ENCODE measurements around the gene DHPS.
"Not testable (repeated sequence)": the region's sequence is repeated elsewhere in the genome, so short reads cannot be mapped to it uniquely, and the experiment has no call there.

DHPS gene

DNA sequence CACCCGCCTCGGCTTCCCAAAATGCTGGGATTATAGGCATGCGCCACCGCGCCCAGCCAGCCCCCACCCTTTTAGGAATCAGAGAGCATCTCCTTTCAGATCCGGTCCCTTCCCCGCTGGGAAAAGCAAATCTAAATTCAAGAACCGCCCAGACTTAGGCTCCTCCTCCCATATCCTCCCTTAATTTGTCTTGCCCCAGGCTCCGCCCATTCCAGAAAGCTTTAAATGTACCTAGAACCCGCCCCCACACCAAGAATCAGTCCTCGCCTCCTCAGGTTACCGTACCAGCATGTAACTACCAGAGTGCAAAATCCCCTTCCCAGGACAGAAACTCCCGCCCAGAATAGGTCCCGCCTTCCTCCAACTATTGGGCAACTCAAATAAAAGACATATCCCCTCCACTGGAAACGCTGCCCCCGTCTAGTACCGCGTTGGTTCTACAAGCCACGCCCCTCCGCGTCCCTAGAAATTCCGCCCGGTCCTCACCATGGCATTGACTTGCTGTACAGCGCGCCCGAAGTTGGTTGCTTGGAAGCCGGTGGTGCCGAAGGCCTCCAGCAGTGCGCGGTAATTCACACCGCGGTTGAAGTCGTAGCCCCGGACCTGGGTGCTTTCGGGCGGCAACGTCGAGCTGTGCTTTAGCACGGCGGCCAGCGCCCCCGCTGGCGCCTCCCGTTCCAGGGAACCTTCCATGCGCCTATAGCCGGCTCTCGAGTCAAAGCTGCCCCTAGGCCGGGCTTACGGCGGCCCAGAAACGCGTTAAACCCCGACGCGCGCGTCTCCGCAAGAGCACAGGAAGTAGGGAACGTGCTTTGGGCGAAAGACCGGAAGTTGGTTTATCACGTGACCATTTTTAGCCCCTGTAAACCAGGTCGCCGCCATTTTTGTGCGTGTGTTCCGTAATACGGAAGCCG lies at the start of gene DHPS:
DHPS (minus strand) TSS at position 807 of the 914 bp plus-strand sequence; CDS start at position 693, 114 bp downstream.
- peak; percentile 96 for DNase-seq

DNA sequence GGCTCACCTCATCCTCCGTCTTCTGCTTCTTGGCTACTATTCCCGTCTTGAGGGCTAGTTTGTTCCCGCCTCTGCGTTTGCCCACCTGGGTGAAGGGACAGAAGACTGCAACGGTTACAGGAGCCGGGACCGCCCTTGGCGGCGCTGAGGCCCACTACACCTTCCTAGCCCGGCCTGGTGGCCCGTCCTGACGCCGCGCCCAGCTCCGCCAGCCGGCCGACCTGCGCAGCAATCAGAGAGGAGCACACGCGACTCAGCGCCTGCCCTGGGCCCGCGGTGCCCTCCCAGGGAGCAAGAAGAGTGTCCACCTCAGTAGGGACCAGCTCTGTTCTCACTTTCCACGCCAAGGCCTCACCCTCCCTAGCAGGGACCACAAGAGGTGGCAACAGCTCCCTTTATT lies 49.7 kb upstream of the DHPS start:
- DNase-seq = no peak

- DNase-seq = no peak
Measured at GRCh38 chr19:12730064-12730463, 48.4 kb upstream of the DHPS start.

DNA sequence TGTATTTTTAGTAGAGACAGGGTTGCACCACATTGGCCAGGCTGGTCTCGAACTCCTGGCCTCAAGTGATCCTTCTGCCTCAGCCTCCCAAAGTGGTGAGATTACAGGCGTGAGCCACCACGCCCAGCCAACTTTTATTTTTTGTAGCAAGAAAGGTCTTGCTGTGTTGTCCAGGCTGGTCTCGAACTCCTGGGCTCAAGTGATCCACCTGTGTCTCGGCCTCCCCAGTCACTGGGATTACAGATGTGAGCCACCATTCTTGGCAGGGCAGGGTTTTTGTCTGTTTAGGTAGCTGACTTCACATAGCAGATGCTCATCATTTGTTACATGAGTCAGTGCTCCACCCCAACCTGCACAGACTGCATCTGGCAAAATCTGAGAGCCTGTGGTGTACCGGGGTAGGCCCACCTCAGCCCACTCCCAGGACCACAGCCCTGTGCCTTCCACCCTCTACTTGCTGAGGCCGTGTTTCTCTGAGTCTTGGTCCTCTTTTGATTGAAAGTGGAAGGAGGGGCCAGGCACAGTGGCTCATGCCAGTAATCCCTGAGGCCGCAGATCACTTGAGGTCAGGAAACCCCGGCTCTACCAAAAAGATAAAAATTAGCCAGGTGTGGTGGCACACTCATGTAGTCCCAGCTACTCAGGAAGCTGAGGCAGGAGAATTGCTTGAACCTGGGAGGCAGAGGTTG lies 46.2 kb upstream of the DHPS start:
- no peak for DNase-seq

DNA sequence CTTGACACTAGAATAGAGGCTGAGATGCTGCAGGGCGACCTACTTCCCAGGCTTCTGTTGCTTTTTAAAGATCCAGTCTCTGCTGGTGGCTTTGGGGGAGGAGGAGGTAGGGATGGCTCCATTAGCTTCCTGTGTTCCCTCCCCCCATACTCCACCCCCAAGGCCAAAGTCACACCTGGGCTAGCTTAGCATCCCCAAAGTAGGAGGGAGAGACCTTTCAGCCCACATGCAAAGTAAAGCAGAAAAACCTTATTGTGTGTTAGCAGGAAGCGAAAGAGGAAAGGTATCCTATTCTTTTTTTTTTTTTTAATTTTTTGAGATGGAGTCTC lies 45.3 kb upstream of the DHPS start:
- no peak for DNase-seq

GRCh38 chr19:12725612-12726011 lies 43.9 kb upstream of the DHPS start:
- not testable (repeated sequence) for DNase-seq

GRCh38 chr19:12723641-12724426 lies 42.2 kb upstream of the DHPS start, which contains the start of gene TNPO2:
TSS of gene TNPO2 (minus strand) at chr19:12723932. CDS start at chr19:12720977, 2,955 bp downstream.
- peak; percentile 67 to 68 for DNase-seq

- peak in 1 of 2 donors; percentile 10 for DNase-seq
Measured at GRCh38 chr19:12723381-12723640, 41.6 kb upstream of the DHPS start.

DNA sequence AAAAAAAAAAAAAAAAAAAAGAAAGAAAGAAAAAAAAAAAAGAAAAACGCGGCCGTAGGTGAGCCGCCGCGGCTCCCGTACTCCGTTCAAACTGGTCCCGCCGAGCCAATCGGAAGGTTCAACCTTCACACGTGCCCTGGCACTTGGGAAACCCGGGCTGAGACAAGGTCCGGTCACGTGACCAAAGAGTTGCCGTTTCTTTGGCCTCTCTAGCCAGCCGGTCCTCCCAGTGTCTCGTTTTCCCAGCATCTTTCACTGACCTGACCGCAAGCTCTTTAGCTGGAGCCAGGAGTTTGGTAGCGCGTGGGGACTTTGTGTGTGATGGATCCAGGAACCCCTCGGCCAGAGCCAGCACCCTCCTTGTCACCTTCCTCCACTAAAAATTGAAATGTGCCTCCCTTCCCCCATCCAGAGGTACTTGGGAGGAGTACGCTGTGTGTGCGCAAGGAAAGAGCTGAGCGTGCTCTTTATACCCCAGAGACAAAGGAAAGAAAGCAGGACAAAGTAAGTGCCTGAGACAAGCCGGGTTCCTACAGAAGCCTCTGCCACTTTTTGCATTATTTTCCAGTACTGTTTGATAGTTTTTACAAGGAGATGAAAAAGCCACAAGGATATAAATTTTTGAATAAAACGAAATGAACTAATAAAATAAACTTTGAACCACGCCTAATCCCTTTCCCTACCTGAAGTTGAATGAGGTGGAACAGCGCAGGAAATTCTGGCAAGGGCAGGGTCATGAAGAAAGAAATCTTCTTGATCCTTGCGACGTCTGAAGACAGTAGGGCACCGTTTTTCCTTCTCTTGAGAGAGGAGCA lies 41.1 kb upstream of the DHPS start:
- peak; percentile 97 for DNase-seq

GRCh38 chr19:12721656-12722565 lies 40.2 kb upstream of the DHPS start:
- peak; percentile 54 to 64 for DNase-seq

DNA sequence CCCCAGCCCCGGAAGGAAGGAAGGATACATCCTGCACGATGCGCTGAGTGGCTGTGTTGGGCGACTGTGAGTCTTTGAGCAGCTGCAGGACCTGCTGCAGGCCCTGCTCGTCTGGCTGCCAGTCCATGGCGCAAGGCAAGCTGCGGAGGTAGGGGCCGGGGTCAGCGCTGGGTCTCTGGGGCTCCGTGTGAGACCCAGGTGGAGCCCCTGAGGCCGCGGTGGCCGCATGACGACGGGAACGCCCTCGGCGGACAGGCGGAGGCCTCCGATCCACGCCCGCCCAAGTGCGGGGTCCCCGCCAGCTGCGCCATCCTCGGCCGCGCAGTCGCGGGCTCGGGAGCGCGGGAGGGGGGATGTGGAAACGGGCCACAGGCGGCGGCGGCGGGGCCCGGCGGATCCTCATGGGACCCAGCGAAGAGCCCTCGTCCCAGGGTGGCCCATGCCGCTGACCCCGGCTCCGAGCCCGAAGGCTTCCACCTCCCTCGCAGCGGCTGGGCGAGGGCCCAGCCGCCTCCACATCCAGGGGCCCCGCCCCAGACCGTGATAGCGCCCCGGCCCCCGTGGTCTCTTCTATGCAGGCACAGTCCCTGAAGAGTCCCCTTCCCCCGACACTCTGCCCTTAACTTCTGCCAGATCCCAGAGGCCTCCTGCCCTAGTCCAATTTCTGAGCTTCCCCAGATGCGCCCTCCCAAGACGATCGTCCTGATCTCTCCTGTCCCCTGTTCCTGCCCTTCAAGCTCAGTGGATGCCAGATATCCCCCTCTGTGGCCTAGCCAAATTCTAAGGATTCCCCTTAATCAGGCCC lies 39.4 kb upstream of the DHPS start:
- DNase-seq = no peak

DNA sequence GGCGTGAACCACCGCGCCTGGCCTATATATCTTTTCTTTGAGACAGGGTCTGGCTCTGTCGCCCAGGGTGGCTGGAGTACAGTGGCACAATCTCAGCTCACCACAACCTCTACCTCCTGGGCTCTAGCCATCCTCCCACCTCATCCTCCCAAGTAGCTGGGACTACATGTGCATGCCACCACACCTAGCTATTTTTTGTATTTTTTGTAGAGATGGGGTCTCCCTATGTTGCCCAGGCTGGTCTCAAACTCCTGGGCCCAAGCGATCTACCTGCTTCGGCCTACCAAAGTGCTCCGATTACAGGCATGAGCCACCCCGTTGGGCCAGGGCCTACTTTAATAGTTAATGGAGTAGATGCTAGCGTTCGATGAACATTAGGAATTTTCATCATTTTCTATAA lies 38.6 kb upstream of the DHPS start:
- DNase-seq = no peak

- DNase-seq = no peak
Measured at GRCh38 chr19:12715929-12716328, 34.2 kb upstream of the DHPS start.

DNA sequence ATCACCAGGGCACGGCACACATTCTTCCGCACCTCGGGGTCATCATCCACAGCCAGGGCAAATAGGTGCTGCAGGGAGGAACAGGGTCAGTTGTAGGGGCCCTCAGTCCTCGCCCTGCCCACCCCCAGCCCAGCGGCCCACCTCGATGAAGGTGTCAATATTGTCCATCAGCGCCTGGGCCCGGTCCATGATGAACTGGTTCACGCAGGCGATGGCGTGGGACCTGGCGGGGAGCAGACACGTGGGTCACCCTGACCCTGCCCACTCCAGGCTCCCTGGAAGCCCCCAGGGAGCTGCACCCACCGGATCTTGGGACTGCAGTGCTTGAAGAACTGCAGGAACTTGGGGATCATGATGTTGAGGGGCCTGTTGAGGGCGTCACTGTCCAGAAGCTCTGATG lies 33.4 kb upstream of the DHPS start:
- no peak for DNase-seq

DNA sequence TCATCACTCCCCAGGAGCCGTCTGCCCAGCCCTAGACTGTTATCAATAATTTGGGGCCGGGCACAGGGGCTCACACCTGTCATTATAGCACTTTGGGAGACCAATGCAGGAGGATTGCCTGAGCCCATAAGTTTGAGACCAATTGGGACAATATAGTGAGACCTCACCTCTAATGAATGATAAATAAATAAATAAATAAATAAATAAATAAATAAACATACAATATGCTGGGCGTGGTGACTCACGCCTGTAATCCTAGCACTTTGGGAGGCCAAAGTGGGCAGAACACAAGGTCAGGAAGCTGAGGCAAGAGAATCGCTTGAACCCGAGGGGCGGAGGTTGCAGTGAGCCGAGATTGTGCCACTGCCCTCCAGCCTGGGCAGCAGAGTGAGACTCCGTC lies 31.6 kb upstream of the DHPS start:
- DNase-seq = not testable (repeated sequence)

DNA sequence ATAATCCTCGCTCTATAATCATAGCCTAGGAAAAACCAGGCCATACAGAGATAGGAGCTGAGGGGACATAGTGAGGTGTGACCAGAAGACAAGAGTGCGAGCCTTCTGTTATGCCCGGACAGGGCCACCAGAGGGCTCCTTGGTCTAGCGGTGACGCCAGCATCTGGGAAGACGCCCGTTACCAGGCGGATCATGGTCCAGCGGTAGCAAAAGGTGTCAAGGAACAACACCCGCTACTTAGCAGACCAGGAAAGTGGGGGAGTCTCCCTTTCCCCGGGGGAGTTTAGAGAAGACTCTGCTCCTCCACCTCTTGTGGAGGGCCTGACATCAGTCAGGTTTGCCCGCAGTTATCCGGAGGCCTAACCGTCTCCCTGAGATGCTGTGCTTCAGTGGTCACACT lies 30.4 kb upstream of the DHPS start:
- peak; percentile 29 for DNase-seq

DNA sequence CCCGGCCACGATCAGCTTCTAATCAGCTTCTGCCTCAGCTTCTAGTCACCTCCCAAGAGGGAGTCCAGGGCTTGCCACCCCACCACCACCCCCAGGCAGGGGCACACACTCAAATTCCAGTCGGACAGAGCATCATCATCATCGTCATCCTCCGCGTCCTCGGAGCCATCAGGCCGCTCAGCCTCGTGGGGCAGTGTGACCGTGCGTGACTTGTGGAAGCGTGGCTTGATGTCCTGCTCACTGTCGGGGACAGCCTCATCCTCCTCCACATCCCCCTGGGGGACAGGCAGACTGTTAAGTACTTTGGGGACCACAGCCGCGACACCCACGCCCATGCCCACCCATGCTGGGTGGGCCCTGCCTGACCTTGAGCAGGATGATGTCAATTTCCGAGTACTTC lies 29.5 kb upstream of the DHPS start:
- DNase-seq = no peak

DNA sequence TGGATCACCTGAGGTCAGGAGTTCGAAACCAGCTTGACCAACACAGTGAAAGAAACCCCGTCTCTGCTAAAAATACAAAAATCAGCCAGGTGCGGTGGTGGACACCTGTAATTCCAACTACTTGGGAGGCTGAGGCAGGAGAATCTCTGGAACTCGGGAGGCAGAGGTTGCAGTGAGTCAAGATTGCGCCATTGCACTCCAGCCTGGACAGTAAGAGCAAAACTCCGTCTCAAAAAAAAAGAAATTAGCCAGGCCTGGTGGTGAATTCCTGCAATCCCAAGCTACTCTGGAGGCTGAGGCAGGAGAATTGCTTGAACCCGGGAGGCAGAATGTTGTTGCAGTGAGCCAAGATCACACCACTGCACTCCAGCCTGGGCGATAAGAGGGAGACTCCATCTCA lies 27.0 kb upstream of the DHPS start:
- DNase-seq = no peak

- no peak for DNase-seq
Measured at GRCh38 chr19:12706332-12706718, 24.6 kb upstream of the DHPS start.

GRCh38 chr19:12705654-12706331 lies 24.1 kb upstream of the DHPS start:
- DNase-seq = no peak

All from CD4-positive, alpha-beta T cell treated with Interleukin-4 for 1 hour (primary cell).